OCI-M2 (cell line): ENCODE data around the gene GBX1.

ENCODE experiments used
- DNase-seq: peaks from one replicate; lab custom pipeline; 2025; ENCODE audit not compliant: unreplicated experiment; lab: John Stamatoyannopoulos, UW

The GBX1 gene

DNA sequence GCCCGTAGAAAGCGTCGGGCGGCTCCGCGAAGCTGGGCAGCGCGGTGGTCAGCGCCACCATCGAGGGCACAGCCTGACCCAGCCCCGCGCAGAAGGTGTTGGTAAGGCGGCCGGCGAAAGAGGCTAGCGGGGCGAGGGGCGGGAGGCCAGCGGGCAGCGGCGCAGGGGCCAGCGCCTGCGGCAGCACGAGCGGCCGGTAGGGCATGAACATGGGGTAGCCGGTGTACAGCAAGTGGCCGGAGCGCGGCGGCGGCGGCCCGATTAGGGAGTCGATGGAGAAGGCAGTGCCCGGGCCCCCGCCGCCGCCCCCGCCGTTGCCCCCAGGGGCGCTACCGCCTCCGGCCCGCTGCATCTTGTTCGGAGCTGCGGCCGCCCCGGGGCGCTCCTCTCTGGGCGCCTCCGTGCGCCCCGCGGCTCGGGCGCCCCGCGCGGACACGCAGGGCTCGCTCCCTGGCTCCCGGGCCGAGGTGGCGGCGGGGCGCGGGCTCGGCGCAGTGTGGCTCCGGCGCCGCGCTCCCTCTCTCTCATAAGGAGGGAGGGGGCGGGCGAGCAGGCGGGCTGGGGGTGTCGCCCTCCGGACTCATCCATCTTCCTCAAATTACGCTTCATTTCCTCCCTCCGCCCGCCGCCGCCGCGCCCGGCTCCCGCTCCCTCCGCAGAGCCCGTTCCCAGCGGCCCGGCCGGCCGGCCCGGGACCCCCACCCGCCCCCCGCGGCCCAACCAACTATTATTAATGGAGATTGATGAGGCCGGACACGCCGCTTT is at the start of gene GBX1:
Gene GBX1, minus strand, starts transcription at position 498 of the 765 bp plus-strand sequence. Its CDS starts 146 bp downstream, at position 352.
- peak; percentile 37 for DNase-seq

DNA sequence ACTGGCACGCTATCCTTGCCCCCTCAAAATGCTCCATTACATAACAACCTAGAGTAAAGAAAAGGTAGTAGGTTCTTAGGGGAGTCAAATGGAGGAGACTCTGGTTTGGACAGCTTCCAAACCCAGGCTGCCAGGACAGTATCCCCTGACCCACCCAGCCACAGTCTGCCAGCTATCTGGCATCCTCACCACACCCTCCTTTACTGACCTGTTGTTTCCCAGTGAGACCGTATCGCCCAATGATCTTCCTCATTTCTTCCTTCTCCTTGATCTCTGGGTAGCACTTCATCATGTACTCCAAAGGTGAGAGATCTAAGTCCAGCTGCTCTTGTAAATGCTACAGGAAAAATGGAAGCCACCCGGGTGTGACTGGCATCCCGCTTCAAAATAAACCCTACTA is 47.9 kb upstream of the GBX1 start:
- DNase-seq: no peak

DNA sequence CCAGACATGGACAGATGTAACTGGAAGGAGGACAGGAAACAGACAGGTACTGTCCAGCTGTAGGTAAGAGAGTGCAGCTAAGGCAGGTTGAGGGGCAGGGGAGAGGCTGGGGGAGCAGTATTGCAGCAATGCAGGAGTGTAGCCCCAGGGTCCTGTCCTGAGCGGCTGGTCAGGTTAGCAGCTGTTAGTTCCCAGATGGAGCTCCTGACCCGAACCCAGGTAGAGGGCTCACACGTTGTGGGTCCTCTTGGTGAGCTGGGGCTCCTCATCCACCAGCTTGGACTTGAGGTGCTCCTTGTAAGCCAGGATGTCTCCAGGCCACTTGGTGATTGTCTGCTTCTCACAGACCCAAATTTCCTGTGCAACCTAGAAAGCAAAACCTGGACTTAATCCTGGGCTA is 46.3 kb upstream of the GBX1 start:
- no peak for DNase-seq

DNA sequence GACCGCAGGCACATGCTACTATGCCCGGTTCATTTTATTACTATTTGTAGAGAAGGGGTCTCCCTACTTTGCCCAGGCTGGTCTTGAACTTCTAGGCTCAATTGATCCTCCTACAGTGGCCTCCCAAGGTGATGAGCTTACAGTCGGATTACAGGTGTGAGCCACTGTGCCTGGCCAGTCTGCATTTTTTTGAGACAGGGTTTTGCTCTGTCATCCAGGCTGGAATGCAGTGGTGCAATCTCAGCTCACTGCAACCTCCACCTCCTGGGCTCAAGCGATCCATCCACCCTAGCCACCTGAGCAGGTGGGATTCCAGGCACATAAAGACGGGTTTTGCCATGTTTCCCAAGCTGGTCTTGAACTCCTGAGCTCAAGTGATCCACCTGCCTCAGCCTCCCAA is 45.1 kb upstream of the GBX1 start:
- no peak for DNase-seq

DNA sequence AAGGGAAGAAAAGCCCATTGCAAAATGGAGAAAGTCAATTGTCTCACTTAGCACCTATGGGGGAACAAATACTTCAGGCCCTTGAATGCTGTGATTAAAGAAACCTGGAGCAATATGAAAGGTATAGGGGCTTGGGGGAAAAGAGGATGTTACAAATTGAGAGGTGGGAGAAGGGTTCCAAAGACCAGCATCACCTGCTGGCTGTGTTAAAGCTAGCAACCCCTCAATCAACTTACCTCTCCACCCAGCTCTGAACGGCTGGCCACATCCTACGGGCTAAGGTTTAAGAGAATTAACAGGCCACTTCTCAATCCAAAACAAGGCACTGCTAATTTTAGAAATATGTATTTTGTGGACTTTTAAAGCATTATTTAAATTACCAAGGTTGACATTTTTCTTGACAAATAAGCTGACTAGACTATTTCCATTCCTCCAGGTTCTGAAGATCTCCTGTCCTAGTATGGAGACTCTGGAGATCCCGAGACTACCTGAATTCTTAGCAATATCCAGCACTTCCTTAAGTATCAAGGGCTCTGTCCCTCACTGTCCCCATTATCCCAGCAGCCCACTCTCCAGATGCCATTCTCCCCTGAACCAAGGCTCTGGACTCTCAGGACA is 43.8 kb upstream of the GBX1 start:
- no peak for DNase-seq

DNA sequence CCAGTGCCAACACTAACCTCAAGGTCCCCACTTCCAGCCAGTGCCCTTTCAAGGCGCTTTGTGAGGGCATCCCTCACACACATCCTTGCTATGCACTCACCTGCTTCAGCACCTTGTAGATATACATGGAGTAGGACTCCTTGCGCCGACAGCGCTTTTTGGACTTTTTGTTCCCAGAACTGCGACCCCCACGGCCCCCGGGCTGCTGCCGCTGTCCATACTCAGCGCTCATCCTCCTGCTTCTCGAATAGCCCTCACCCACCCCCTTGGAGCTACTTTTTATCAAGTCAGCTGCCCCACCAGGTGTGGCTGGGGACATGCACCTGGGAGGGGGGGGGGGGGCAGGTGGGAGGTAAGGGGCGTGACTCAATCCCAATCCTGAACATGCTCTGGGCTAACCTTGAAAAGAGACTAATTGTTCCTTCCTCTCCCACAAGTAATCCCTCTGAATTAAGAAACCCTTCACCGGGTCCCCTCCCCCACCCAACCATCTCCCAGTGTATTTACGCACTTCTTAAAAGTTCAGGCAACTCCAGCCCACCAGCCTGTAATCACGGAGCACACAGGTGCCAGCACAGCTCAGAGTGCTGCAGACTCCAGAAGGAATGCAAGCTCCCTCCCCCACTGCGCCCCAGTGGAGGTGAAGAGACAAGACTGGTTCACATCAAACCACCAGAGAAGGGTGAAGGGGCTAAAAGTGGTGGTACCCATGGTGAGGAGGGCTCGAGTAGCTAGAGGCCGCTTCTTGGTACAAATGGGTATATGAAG is 42.8 kb upstream of the GBX1 start, which contains the start of gene H2BK1:
Gene H2BK1, minus strand, starts transcription at position 402 of the 768 bp plus-strand sequence. Its CDS starts 170 bp downstream, at position 232.
- no peak for DNase-seq

DNA sequence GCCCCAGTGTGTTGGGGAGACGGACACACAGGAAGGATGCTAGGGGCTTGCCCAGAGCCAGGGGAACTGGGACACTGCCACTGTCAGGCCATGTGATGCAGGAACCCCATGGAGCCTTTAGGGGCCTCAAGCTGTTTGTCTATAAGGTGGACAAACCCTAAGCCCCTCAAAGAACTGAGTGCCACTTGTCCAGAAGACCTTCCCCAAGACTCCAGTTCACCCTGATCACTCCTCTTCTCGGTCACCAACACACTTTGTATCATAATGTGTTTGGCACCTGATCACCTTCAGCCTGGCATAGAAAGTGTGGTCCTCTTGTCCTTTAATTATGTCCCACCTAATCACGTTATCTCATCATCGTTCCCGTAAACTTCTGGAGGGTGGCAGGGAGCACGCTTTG is 42.1 kb upstream of the GBX1 start:
- no peak for DNase-seq

DNA sequence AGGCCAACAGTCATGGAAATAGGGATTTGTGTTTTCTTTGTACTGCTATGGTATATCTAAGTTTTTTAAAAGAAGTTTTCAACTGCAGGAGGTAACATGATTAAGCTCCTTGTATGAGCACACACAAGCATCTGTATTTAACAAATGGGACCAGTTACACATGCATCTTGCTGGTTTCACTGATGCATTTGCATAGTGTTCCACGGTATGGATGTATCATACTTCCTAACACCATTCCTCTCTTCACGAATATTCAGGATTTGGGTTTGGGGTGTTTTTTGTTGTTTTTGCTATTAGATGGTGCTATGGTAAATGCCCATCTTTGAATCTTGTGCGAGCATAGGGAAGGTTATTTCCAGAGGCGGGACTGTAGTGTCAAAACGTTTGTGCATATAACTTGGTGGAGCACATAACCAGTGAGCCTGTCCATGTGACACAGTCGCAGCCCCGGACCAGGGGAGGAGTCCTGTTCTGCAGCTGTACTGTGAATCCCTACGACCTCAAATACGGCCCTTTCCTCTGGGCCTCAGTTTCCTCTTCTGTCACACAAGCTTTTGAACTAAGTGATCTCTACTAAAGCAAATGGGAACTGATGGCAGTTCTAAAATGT is 40.9 kb upstream of the GBX1 start:
- DNase-seq: no peak

DNA sequence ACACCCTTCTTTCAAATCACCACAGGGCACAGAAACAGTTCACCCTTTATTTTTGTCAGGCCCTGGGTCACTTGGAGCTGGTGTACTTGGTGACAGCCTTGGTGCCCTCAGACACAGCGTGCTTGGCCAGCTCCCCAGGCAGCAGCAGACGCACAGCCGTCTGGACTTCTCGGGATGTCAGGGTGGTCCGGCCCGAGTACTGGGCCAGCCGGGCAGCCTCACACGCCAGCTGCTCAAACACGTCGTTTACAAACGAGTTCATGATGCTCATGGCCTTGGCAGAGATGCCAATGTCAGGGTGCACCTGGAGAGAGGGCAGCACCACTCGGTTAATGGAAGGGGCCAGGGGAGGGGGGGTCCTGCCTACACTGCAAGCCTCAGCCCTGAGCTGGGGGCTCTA is 40.3 kb upstream of the GBX1 start:
- no peak for DNase-seq

DNA sequence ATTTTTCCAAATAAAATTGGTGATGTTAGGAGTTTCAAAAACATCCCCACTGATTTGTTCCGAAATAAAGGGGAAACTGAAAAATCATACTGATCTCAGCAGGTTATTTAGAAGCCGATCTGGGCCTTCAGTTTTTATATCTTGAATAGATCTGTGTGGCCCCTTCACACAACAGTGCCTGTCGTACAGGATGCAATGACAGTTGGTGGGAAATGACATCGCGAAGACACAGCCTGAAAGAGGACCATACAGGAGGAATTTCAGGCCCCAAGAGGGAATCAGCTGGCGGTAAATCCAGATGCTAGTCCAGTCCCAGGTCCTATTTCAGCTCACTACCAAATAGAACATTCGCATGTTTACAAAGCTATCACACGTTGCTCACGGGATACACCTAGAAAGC is 39.8 kb upstream of the GBX1 start:
- DNase-seq: no peak

DNA sequence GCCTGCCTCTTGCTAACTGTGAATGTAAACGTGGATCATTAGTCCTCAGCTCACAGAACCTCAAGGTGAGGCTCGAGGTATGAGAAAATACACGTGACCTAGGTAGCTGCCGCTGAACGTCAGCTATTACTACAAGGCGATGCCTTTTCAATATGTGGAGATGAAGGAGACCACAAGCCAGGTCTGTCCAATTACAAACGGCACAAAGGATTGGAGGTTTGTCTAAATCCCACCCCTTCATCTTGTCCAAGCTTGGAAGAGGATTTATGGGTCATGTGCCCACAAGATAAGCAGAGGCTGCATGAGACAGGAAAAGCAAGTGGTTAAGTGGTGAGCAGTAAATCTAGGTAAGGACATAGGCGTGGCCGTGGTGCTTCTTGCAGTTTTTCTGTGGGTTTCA is 39.4 kb upstream of the GBX1 start:
- DNase-seq: no peak

DNA sequence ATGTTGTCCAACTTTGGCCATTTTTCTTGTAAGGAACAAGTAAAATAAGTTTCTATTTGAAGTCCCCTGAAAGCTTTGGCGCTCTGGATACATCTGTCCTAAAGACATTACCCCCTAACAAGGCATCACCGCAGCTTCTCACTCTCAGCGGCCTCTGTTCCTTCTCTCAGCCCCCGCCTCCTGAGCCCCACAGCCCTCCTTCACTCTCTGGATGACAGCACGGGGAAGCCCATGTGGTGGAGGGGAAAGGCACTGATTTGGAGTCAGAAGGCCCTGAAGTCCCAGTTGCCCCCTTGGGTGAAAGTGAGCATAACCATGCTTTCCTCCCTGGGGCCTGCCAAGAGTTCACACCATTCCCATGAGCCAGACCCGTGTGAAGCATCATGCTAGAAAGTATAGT is 38.2 kb upstream of the GBX1 start:
- DNase-seq: no peak

DNA sequence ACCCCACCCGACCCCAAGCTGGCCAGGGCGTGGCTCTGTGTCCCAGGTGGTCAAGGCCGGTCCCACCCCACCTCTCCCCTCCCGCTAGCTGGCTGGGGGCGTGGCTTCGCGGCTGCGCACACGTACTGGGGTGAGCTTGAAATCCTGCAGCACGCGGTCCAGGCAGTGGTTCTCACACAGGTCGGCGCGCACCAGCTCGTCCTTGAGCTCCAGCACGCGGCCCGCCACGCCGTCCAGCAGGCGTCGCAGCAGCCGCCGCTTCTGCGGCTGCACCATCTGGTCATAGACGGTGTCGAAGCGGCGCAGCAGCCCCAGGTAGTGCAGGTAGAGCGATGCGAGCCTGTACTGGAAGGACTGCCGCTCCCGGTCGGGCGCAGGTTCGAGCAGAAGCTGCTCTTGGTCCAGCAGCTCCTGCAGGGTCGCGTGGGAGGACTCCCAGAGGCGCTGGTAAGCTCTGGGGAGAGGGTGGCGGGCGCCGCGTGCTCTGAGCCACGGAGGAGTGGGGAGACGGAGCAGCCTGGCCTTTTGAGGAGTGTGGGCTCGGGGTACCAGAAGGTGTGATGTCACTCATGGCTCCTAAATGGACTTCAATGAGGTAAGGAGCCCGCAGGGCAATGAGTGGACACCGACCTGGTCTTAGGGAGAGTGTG is 37.0 kb upstream of the GBX1 start:
- DNase-seq: no peak

DNA sequence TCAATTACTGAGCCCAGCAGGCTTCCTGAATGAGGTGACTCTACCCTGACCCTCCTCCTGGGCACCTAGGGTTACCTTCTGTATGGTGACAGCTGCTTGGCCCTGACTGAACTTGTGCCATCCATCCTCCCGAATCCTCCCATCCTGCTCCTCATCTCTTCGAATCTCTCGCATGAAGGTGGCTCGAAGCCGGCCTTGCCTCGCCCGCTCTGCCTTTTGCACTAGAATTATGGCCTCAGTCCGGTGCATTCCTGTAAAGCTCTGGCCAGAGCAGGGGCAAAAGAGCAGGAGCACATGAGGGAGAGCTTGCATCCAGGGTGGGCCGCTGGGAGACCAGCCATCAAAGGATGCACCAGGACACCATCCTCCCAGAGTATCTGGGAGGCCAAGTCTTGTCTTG is 35.3 kb upstream of the GBX1 start:
- DNase-seq: no peak

DNA sequence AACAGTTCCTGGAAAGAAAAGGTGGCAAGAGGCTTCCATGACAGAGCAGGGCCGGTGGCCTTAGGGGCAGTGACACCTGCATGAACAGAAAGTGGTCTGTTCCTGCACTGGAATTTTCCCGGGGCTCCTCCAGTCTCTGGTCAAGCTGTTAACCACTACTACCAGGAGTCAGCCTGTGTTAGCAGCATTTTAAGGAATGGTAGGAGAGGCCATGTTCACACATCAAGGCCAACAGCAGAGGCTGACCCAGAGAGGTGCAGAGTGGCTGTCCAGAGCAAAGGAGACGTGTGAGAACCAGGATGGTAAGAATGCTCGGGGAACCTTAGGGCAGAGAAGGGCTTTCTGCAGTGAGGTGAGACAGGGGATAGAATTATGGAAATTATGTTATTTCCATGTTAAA is 34.3 kb upstream of the GBX1 start:
- no peak for DNase-seq

DNA sequence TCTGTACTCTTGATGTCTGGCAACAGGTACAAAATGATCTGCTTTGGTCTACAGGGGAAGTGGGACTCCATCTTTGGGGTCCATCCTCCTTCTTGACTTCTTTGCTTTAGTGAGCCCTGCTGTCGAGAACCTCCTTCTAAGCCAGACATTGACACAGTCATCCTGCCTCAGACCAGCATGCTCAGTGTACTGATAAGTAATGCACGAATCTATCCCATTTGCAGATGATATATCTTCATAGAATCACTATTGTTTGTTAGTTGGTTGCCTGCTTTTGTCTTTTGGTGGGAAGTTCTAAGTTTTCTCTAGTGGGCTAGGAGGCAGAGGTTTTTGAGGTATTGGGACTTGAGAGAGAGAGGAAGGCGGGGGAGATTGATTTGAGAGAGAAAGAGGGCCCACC is 33.9 kb upstream of the GBX1 start:
- DNase-seq: no peak

DNA sequence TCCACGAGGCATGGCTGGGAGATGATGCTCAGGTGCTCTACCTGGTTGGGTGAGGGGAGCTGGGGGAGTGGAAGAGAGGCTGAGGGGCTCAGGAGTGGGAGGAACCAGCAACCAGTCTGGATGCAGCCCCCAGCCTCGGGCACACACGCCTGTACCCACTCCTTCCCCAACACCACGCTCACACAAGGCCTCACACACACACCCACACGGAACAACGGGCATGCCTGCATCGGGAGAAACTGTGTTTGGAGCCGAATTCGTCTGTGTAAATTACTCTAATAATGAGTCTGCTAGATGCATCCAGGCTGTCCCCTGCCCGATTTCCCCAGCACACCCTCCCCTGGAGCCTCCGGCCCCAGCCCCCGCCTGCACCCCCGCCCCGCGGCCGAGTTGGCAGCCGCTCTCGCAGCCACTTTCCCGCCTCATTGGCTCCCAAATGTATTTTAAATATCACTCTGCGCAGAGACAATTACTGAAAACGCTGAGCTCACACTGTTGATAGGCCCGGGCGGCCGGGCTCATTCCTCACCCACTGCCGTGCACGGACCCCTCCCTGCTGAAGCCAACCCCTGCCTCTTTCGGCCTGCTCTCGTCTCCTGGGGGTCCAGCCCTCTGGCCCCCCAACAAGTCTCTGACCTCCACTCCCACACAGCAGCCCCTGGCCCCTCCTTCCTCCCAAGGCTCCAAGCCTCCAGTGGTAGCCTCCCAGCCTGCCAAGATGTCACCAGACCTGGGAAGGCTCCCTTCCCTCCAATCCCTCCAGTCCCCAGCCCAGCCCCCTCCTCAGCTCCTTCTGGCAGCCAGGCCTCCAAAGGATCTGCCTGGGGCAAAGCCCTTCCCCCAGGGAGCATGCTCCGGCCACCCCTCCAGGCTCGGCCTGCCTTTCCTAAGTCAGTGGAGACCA is 31.7 kb upstream of the GBX1 start:
- no peak for DNase-seq

DNA sequence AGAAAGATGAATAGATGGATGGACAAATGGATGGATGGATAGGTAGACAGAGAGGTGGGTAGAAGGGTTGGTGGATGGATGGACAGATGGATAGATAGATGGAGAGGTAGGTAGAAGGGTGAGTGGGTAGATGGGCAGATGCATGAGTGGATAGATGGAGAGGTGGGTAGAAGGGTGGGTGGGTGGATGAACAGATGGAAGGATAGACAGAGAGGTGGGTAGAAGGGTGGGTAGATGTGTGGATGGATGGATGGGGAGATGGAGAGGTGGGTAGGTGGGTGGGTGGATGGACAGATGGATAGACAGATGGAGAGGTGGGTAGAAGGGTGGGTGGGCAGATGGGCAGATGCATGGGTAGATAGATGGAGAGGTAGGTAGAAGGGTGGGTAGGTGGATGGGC is 30.4 kb upstream of the GBX1 start:
- DNase-seq: no peak

DNA sequence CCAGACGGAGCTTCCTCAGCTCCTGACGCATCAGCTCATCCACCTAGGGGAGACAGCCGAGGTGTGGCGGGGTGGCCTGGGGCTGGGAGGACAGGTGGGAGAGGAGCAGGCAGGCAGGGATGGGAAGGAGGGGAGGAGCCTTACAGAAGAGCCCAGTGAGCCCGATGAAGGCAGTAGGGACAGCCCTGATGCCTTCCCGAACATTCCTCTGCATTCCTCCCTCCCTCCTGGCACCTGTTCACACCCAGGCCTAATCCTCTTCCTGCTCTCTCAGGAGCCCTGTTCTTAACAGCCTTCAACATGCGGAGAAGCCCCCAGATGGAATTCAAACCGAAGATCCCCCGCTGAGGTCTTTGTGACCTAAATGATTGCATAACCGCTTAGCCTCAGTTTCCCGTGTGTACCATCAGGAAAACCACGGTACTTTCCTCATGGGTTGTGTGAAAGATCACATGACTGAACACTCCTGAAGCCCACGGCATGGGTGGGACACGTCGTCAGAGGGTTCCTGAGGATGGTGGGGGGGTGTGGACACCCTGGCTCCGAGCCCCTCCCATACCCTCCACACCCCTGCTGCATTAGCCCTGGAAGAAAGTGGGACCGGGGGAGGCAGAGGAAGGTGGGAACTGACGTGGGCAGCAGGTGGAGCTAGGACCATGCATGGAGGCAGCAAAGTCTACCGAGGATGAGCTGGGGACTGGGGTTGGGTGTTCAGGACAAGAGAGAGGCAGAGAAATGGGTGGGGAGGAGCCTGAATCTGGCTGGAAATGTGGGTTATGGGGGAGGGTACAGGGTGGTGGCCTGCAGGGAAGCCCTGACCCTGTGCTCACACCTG is 28.3 kb upstream of the GBX1 start:
- no peak for DNase-seq
